Activated naive CD4-positive, alpha-beta T cell treated with anti-CD3 and anti-CD28 coated beads, Interleukin-2, amount 10 ng/mL, durations not matched to agents 7 days and 5 days (primary cell): ENCODE measurements around the gene RUNDC1.
A peak's percentile ranks its signal among the peaks of the same experiment; 100 is the strongest.
"Not testable (repeated sequence)": the region's sequence is repeated elsewhere in the genome, so short reads cannot be mapped to it uniquely, and the experiment has no call there.

Experiments
- CTCF ChIA-PET: fragments of 350-600 bp; sonication (Branson Sonifier 250); formaldehyde crosslinking; loops from one replicate; lab custom pipeline; 2021; ENCODE audit warnings: antibody characterized with exemption; lab: Charles Lee
- DNase-seq: peaks from one replicate; pipeline ENCODE4 v3.0.0-alpha.2; 2020
- H3K27ac Mint-ChIP-seq: one replicate; pipeline ENCODE4 v1.8.0; 2021; ENCODE audit warnings: mild to moderate bottlenecking, moderate library complexity, mixed read lengths
- H3K27me3 Mint-ChIP-seq: one replicate; pipeline ENCODE4 v1.8.0; 2021; ENCODE audit warnings: mild to moderate bottlenecking, mixed read lengths
- H3K36me3 Mint-ChIP-seq: one replicate; pipeline ENCODE4 v1.8.0; 2021; ENCODE audit warnings: mixed read lengths
- H3K4me1 Mint-ChIP-seq: one replicate; pipeline ENCODE4 v1.8.0; 2021; ENCODE audit warnings: mixed read lengths
- H3K4me3 Mint-ChIP-seq: one replicate; pipeline ENCODE4 v1.8.0; 2021; ENCODE audit warnings: mild to moderate bottlenecking, moderate library complexity, mixed read lengths
- H3K9me3 Mint-ChIP-seq: one replicate; pipeline ENCODE4 v1.8.0; 2021; ENCODE audit warnings: mixed read lengths

RUNDC1 gene

DNA sequence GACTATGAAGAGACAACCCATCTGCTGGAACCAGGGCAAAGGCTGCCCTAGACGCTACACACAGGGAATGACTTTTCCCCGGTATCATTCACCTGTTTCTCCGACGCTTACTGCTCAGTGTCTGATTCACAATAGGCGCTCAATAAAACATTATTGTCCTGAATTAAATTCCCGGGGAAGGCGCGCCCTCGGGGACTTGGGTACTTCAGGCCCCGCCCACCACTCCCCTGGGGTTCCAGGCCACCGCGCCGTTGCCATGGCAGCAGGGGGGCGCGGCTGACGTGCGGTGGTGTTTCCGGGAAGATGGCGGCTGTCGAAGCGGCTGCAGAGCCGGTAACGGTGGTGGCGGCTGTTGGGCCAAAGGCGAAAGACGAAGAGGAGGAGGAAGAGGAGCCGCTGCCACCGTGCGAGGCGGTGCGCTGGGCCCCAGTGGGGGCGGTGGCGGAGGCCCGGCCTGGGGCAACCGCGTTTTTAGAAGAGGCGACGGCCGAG, at the start of gene RUNDC1:
TSS of gene RUNDC1 (plus strand) at position 292 of the 492 bp plus-strand sequence. CDS start at position 304, 12 bp downstream.
- Mint-ChIP-seq H3K9me3 (no peaks in the 10 kb centered on the region), H3K36me3 (peaks cover 17% of the 10 kb centered on the region), H3K27me3 (peaks cover 20% of the 10 kb centered on the region), H3K4me1 (peaks cover 38% of the 10 kb centered on the region), H3K27ac (peak within 1 kb of the TSS; percentile 93), H3K4me3 (peak within 1 kb of the TSS; percentile 90)
- CTCF ChIA-PET: interaction anchor here (0.7 kb wide), 1 partner anchor 18 kb away, joined by 3 read pairs; the partner anchor contains the start of gene RPL27
- DNase-seq: peak; percentile 94

DNA sequence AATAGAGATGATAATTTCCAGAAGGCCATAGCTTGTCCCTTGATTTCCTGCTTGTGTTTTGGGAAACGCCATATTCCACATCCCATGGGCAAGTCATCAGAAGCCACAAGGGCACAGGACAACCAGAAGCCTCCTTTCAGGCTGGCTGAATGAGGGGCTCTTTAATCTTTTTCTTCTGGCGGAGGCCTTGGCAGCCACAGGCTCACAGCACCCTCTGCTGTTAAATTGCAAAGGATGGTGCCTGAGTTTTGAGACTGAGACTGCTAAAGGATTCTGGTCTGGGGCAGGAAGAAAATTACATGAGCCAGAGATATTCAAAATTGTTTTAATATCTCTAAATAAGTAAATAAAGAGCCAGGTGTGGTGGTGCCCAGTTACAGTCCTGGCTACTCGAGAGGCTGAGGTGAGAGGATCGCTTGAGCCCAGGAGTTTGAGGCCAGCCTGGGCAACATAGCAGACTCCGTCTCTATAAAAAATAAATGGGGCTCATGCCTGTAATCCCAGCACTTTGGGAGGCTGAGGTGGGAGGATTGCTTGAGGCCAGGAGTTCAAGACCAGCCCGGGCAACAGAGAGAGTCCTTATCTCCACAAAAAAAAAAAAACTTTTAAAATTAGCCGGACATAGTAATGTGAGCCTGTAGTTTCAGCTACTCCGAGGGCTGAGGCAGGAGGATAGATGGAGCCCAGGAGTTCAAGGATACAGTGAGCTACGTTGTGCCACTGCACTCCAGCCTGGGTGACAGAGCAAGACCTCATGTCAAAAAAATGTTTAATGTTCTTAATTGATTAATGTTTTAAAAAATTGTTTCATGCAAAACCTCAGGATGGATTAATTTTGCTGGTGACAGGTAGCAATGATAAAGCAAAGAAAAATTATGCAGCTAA, 42.4 kb upstream of the RUNDC1 start:
- peaks cover 25% of the 10 kb centered on the region for H3K27me3 Mint-ChIP-seq
- H3K9me3 Mint-ChIP-seq: no peaks in the 10 kb centered on the region
- H3K36me3 Mint-ChIP-seq: no peaks in the 10 kb centered on the region
- H3K4me3 Mint-ChIP-seq: no peak overlapping the region
- H3K27ac Mint-ChIP-seq: no peak overlapping the region
- H3K4me1 Mint-ChIP-seq: no peaks in the 10 kb centered on the region
- peak; percentile 42 for DNase-seq
- CTCF ChIA-PET: interaction anchor here (1.2 to 1.6 kb wide), 2 partner anchors 9 to 117 kb away, joined by 3 to 4 read pairs; no protein-coding TSS in a partner anchor

DNA sequence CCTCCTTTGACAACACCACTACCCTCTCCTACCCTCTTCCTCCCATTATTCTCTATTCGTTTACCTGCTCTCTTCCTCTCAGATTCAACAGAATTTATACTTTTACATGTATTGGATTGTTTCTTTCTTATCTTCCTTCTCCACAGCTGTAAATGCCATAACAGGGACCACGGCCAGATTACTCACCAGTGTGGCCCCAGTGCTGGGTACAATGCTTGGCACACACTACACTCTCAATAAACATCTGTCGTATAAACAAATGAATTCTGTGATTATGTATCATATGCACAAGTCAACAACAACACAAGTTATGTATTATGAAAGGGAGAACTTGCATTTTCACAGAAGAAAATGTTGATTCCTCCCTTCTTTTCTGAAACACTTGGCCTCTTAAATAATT, 36.2 kb upstream of the RUNDC1 start:
- no peak overlapping the region for H3K27ac Mint-ChIP-seq
- no peak overlapping the region for H3K4me3 Mint-ChIP-seq
- H3K9me3 Mint-ChIP-seq: no peaks in the 10 kb centered on the region
- peaks cover 1% of the 10 kb centered on the region for H3K36me3 Mint-ChIP-seq
- H3K4me1 Mint-ChIP-seq: no peaks in the 10 kb centered on the region
- DNase-seq: no peak
- no peaks in the 10 kb centered on the region for H3K27me3 Mint-ChIP-seq
- CTCF ChIA-PET: no interaction called here

DNA sequence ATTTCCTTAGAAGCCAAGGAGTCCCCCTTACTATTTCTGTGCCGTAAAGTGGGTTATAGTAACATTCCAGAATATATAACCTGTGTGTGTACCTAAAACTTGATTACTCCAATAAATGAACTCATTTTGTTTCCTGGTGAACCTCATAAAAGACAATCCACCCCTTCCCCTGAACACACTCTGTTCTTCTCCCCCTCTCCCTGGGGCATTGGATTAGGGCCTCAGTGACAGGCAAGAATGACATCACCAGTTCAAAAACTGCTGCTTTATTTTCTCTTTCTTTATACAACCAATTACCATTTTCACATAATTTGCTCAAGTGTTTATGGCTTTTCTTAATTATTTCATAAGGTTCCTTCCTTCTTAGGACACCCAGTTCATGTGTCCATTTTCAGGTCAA, 33.6 kb upstream of the RUNDC1 start:
- H3K27me3 Mint-ChIP-seq: no peaks in the 10 kb centered on the region
- CTCF ChIA-PET: no interaction called here

DNA sequence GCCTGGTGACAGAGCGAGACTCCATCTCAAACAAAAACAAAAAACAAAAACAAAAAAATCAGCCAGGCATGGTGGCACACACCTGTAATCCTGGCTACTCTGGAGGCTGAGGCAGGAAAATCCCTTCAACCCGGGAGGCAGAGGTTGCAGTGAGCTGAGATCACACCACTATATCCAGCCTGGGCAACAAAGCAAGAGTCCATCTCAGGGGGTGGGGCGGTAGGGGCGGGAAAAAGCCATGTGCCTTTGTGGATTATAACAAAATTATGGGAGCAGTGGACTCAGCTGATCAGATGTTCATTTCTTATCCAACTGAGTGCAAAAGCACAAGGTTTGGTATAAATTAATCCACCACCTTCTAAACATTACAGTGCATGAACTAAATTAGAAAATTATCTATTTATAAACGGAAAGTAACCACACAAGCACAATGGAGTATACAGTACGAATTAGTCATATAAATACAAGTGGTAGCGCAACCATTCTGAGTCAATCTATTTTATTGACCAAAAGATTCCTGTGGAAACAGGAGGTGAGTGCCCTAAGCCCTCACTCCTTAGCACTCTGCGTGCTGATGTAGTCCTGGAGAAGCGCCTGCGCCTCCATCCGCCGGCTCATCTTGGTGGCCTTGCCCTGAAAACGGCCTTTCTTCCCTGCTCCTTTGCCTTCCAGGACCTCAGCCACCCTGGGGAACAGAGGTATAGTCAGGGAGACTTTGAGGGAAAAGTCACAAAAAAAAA, 30.2 kb upstream of the RUNDC1 start:
- H3K27ac Mint-ChIP-seq: no peak overlapping the region
- H3K4me1 Mint-ChIP-seq: no peaks in the 10 kb centered on the region
- no peak overlapping the region for H3K4me3 Mint-ChIP-seq
- no peaks in the 10 kb centered on the region for H3K27me3 Mint-ChIP-seq
- H3K9me3 Mint-ChIP-seq: no peaks in the 10 kb centered on the region
- H3K36me3 Mint-ChIP-seq: peaks cover 29% of the 10 kb centered on the region
- CTCF ChIA-PET: no interaction called here
- no peak for DNase-seq

More for the DNA sequence above, 33.6 kb upstream of the RUNDC1 start:
- Mint-ChIP-seq H3K36me3 (peaks cover 12% of the 10 kb centered on the region), H3K9me3 (no peaks in the 10 kb centered on the region), H3K4me1 (no peaks in the 10 kb centered on the region), H3K4me3 (no peak overlapping the region), H3K27ac (no peak overlapping the region)
- DNase-seq: no peak

DNA sequence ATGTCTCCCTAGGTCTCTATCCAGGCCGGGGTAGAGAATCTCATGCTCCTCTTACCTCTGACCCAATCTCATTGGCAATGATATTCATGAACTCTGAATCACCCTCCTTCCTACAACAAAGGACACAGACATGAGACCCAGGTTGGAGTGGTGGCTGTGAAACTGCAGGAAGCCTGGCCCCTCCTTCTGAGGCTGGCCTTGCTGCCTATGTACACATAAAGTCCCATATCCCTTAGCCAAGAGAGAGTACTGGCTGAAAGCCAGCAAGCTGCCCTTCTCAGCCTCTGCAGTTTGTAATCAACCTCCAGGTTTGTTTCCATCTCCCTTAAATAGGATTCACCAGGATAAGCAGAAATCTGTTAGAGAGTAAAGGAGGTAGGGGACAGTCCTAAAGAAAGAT, 26.7 kb upstream of the RUNDC1 start:
- CTCF ChIA-PET: no interaction called here
- H3K4me1 Mint-ChIP-seq: no peaks in the 10 kb centered on the region
- DNase-seq: no peak
- no peaks in the 10 kb centered on the region for H3K9me3 Mint-ChIP-seq
- peaks cover 42% of the 10 kb centered on the region for H3K36me3 Mint-ChIP-seq
- H3K27ac Mint-ChIP-seq: no peak overlapping the region
- no peak overlapping the region for H3K4me3 Mint-ChIP-seq
- H3K27me3 Mint-ChIP-seq: no peaks in the 10 kb centered on the region

DNA sequence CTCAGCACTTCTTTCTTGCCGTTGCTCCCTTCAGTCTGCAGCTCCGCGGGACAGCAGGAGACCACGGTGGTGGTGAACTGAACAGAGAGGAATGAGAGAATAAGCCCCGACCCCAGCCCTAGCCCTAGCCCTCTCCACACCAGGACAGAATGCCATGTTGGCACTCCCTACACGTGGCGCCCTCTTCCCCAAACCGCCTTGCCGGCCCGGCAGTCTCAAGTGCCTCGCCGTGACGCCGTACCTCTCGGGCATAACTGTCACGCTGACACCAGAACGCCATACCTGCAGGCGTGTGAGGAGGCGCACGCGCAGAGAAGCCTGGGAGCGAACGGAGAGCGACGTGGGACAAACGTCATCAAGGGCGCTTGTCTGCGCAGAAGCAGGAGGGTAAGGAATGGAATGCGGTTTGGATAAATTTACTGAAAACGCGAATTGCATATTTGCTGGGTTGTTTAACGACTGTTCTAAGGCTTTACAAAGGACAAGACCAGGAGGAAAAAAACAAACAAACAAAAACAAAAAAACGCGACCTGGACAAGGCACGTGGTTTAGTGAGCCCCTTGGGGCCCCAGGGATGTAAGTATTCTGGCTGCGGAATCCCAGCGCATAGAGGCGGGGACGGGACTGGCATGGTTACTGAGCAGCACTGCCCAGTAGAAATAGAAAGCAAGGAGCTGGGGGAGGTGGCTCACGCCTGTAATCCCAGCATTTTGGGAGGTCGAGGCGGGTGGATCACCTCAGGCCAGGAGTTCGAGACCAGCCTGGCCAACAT, 16.0 kb upstream of the RUNDC1 start, which contains the start of gene AARSD1:
TSS of gene AARSD1 (minus strand) at position 294 of the 772 bp plus-strand sequence. CDS start at position 280, 14 bp downstream.
- peak; percentile 95 for DNase-seq
- Mint-ChIP-seq H3K9me3 (no peaks in the 10 kb centered on the region), H3K27me3 (no peaks in the 10 kb centered on the region), H3K4me1 (peaks cover 23% of the 10 kb centered on the region), H3K27ac (peak within 1 kb of the TSS; percentile 97), H3K4me3 (peak within 1 kb of the TSS; percentile 88), H3K36me3 (peaks cover 16% of the 10 kb centered on the region)
- CTCF ChIA-PET: no interaction called here

DNA sequence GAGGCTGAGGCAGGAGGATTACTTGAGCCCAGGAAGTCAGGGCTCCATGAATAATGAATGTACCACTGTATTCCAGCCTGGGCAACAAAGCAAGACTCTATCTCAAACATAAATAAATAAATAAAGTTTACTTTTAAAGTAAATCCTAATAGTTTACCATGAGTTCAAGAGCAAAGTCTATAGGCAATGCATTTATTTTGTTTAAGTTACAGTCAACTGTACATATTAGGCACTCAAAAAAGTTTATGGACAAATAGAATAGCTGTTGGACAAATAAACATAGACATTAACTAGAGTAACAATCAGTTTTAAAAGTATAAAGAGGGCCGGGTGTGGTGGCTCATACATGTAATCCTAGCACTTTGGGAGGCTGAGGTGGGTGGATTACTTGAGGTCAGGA, 12.4 kb upstream of the RUNDC1 start:
- H3K4me1 Mint-ChIP-seq: peaks cover 17% of the 10 kb centered on the region
- no peaks in the 10 kb centered on the region for H3K27me3 Mint-ChIP-seq
- no peak overlapping the region for H3K4me3 Mint-ChIP-seq
- DNase-seq: no peak
- no peaks in the 10 kb centered on the region for H3K9me3 Mint-ChIP-seq
- peaks cover 3% of the 10 kb centered on the region for H3K36me3 Mint-ChIP-seq
- CTCF ChIA-PET: no interaction called here
- no peak overlapping the region for H3K27ac Mint-ChIP-seq

DNA sequence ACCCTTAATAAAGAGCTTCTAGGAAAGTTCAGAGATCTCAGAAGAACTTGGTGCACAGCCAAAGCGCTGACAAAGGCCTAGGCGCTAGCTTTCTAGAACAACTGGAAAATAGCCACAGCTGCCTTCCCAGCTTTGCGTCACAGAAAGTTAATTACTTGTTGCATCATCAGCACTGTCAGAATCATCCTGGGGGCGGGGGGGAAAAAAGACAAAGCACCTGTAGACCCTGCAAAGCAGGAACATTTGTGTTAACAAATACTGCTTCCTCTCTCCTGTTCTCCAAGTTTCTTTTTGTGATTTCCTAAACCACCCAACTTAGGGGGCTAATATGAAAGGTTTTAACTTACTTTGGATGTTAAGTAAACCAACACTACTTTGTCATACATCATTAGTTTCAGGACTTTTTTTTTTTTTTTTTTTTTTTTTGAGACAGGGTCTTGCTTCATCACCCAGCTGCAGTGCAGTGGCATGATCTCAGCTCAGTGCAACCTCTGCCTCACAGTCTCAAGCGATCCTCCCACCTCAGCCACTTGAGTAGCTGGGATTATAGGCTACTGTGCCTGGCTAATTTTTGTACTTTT, 11.3 kb upstream of the RUNDC1 start:
- no peak overlapping the region for H3K4me3 Mint-ChIP-seq
- H3K4me1 Mint-ChIP-seq: peaks cover 8% of the 10 kb centered on the region
- H3K36me3 Mint-ChIP-seq: no peaks in the 10 kb centered on the region
- H3K27me3 Mint-ChIP-seq: no peaks in the 10 kb centered on the region
- H3K9me3 Mint-ChIP-seq: no peaks in the 10 kb centered on the region
- no peak for DNase-seq
- no peak overlapping the region for H3K27ac Mint-ChIP-seq
- CTCF ChIA-PET: interaction anchor here (1.1 kb wide), 1 partner anchor 28 kb away, joined by 3 read pairs; no protein-coding TSS in a partner anchor

DNA sequence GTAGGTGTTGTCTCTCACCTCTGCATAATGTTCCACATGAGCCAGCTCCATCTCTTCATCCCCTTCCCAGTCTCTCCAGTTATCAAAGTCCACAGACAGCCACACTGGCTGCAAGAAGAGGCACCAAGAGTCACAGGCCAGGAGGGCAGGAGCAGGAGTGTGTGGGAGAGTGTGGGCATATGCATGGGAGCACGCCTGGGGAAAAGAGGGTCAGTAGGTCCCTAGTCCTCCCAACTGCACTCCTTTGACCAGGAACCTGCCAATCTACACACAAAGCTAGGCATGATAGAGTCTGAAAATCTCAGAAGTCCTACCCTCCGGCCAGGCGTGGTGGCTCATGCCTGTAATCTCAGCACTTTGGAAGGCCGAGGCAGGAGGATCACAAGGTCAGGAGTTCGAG, 8.8 kb upstream of the RUNDC1 start:
- CTCF ChIA-PET: no interaction called here
- Mint-ChIP-seq H3K4me3 (no peak overlapping the region), H3K36me3 (no peaks in the 10 kb centered on the region), H3K27me3 (peaks cover 4% of the 10 kb centered on the region), H3K4me1 (no peaks in the 10 kb centered on the region), H3K27ac (no peak overlapping the region), H3K9me3 (no peaks in the 10 kb centered on the region)
- no peak for DNase-seq

DNA sequence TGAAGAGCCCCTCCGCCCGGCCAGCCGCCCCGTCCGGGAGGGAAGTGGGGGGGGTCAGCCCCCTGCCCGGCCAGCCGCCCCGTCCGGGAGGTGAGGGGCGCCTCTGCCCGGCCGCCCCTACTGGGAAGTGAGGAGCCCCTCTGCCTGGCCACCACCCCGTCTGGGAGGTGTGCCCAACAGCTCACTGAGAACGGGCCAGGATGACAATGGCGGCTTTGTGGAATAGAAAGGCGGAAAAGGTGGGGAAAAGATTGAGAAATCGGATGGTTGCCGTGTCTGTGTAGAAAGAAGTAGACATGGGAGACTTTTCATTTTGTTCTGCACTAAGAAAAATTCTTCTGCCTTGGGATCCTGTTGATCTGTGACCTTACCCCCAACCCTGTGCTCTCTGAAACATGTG, 7.0 kb upstream of the RUNDC1 start:
- H3K27me3 Mint-ChIP-seq, H3K4me3 Mint-ChIP-seq, H3K36me3 Mint-ChIP-seq, H3K9me3 Mint-ChIP-seq, CTCF ChIA-PET, DNase-seq, H3K4me1 Mint-ChIP-seq, H3K27ac Mint-ChIP-seq: not testable (repeated sequence)

DNA sequence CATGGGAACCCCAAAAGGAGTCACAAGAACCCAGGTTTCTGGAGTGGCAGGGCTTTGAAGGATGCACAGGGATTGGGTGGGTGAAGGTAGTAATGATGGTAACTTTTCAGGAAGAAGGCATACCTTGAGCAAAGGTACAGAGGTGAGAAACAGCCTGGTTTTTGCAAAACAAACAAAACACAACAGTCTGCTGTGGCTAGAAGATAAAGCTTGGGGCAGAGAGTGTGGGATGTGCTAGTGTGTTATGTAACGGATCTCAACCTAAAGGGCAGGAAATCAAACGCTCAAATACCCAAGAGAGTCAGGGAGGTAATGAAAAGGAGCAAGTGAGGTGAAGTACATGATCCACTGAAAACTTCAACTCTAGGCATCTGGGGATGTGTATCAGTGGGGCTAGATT, 5.1 kb upstream of the RUNDC1 start:
- Mint-ChIP-seq H3K4me3 (no peak overlapping the region), H3K27ac (no peak overlapping the region), H3K4me1 (peaks cover 11% of the 10 kb centered on the region), H3K36me3 (no peaks in the 10 kb centered on the region), H3K27me3 (peaks cover 17% of the 10 kb centered on the region), H3K9me3 (no peaks in the 10 kb centered on the region)
- CTCF ChIA-PET: no interaction called here
- DNase-seq: no peak

DNA sequence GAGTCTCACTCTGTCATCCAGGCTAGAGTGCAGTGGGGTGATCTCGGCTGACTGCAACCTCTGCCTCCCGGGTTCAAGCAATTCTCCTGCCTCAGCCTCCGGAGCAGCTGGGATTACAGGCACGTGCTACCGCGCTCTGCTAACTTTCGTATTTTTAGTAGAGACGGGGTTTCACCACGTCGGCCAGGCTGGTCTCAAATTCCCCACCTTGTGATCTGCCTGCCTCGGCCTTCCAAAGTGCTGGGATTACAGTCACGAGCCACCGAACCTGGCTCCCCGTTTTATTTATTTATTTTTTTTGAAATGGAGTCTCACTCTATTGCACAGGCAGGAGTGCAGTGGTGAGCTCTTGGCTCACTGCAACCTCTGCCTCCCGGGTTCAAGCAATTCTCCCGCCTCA, 4.7 kb upstream of the RUNDC1 start:
- not testable (repeated sequence) for H3K27ac Mint-ChIP-seq, H3K36me3 Mint-ChIP-seq, H3K9me3 Mint-ChIP-seq, H3K4me3 Mint-ChIP-seq, DNase-seq
- Mint-ChIP-seq H3K4me1 (peaks cover 13% of the 10 kb centered on the region), H3K27me3 (peaks cover 20% of the 10 kb centered on the region)
- CTCF ChIA-PET: interaction anchor here (0.7 kb wide), 1 partner anchor 602 kb away, joined by 3 read pairs; no protein-coding TSS in a partner anchor
